Activated T-cell treated with anti-CD3 and anti-CD28 coated beads for 48 hours (primary cell): ENCODE measurements around the gene ZNF585A.
"Not testable (repeated sequence)": the region's sequence is repeated elsewhere in the genome, so short reads cannot be mapped to it uniquely, and the experiment has no call there.

Experiments
- DNase-seq: peaks from one replicate; pipeline ENCODE4 v3.0.0-alpha.2; 2020; ENCODE audit warnings: low read depth

The ZNF585A gene

GRCh38 chr19:37172368-37173366, at the start of gene ZNF585A:
ZNF585A (minus strand) TSS chr19:37172695; CDS start chr19:37169910, 2,785 bp downstream.
- DNase-seq = peak; percentile 76

GRCh38 chr19:37221136-37221535, 48.6 kb upstream of the ZNF585A start:
- DNase-seq = no peak

GRCh38 chr19:37220383-37220782, 47.9 kb upstream of the ZNF585A start:
- DNase-seq = no peak

GRCh38 chr19:37218592-37218935, 46.1 kb upstream of the ZNF585A start:
- DNase-seq = no peak

- peak; percentile 74 for DNase-seq
These were observed 45.5 kb upstream of the ZNF585A start, which contains the start of gene ZNF383 for GRCh38 chr19:37217775-37218591. ZNF383 (plus strand) TSS chr19:37218214; CDS start chr19:37230454, 12,240 bp downstream.

- no peak for DNase-seq
These were observed 44.9 kb upstream of the ZNF585A start for GRCh38 chr19:37217480-37217774.

GRCh38 chr19:37197768-37198167, 25.3 kb upstream of the ZNF585A start:
- DNase-seq = no peak

- DNase-seq = not testable (repeated sequence)
These were observed 24.6 kb upstream of the ZNF585A start for GRCh38 chr19:37197115-37197514.

- DNase-seq = not testable (repeated sequence)
These were observed 22.8 kb upstream of the ZNF585A start for GRCh38 chr19:37195248-37195647.

- not testable (repeated sequence) for DNase-seq
These were observed 13.6 kb upstream of the ZNF585A start for GRCh38 chr19:37186071-37186470.

GRCh38 chr19:37165635-37166034, 6.9 kb downstream of the ZNF585A start:
- DNase-seq = no peak

- DNase-seq = no peak
These were observed 12.3 kb downstream of the ZNF585A start for GRCh38 chr19:37160153-37160552.

GRCh38 chr19:37148214-37148613, 24.3 kb downstream of the ZNF585A start:
- no peak for DNase-seq

- no peak for DNase-seq
These were observed 36.4 kb downstream of the ZNF585A start for GRCh38 chr19:37136111-37136510.

GRCh38 chr19:37128821-37129177, 43.7 kb downstream of the ZNF585A start:
- no peak for DNase-seq

- DNase-seq = no peak
These were observed 44.3 kb downstream of the ZNF585A start for GRCh38 chr19:37127999-37128820.

GRCh38 chr19:37122093-37122492, 50.4 kb downstream of the ZNF585A start:
- DNase-seq = not testable (repeated sequence)

GRCh38 chr19:37114001-37114400, 58.5 kb downstream of the ZNF585A start:
- no peak for DNase-seq

GRCh38 chr19:37111753-37112152, 60.7 kb downstream of the ZNF585A start:
- DNase-seq = not testable (repeated sequence)

- DNase-seq = not testable (repeated sequence)
These were observed 68.4 kb downstream of the ZNF585A start for GRCh38 chr19:37104135-37104534.

- no peak for DNase-seq
These were observed 73.9 kb downstream of the ZNF585A start for GRCh38 chr19:37098570-37098969.

- DNase-seq = no peak
These were observed 76.6 kb downstream of the ZNF585A start for GRCh38 chr19:37095859-37096258.
